Skeletal muscle tissue (tissue), 4 donors: ENCODE measurements around the gene ANKMY1. TPM values are rescaled to one million over a fixed set of nuclear protein-coding genes. Genes with fewer than 3 reads are reported as not detected.
"Not testable (repeated sequence)": the region's sequence is repeated elsewhere in the genome, so short reads cannot be mapped to it uniquely, and the experiment has no call there.

Experiments used
- H3K27ac ChIP-seq: one replicate; pipeline ENCODE4 v1.7.0; 2013; ENCODE audit warnings: mild to moderate bottlenecking, low read depth, low read length, inconsistent platforms
- H3K27me3 ChIP-seq, 3 donors: one replicate each; pipeline ENCODE4 v1.7.0; 2013; ENCODE audit warnings: low read length in 3 of 3; ENCODE audit not compliant: control insufficient read depth in 3 of 3, insufficient read depth in 3 of 3
- H3K36me3 ChIP-seq, 3 donors: one replicate each; pipeline ENCODE4 v1.7.0; 2013; ENCODE audit warnings: low read length in 3 of 3; ENCODE audit not compliant: control insufficient read depth in 3 of 3, insufficient read depth in 3 of 3
- H3K4me1 ChIP-seq, 3 donors: one replicate each; pipeline ENCODE4 v1.7.0; 2013; ENCODE audit warnings: low read length in 3 of 3, mild to moderate bottlenecking in 3 of 3; ENCODE audit not compliant: control insufficient read depth in 3 of 3, insufficient read depth in 3 of 3
- H3K4me3 ChIP-seq, 3 donors: one replicate each; pipeline ENCODE4 v1.7.0; 2013; ENCODE audit warnings: low read length in 3 of 3
- H3K9ac ChIP-seq, 3 donors: one replicate each; pipeline ENCODE4 v1.7.0; 2013; ENCODE audit warnings: low read length in 3 of 3, mild to moderate bottlenecking in 3 of 3, moderate library complexity in 2 of 3, low read depth in 1 of 3
- H3K9me3 ChIP-seq, 3 donors: one replicate each; pipeline ENCODE4 v1.7.0; 2013; ENCODE audit warnings: low read length in 3 of 3; ENCODE audit not compliant: control insufficient read depth in 3 of 3
- total RNA-seq: library from RNA; depleted of rRNA; stranded (reverse); fragments of >200 nt; gene quantifications from one replicate; pipeline ENCODE4 v1.2.3, GENCODE V29; 2014
- donor health status: Osteomylitis.

The ANKMY1 gene
- total RNA-seq, 1 donor from 2014 or later, result 5.2 TPM

- peaks cover 19 to 29% (median 25%) of the 10 kb centered on the region in 3 donors for H3K4me1 ChIP-seq
- H3K9me3 ChIP-seq, result no peaks in the 10 kb centered on the region
- H3K9ac ChIP-seq, result no peak overlapping the region
- no peak overlapping the region for H3K27ac ChIP-seq
- peaks cover 9 to 10% (median 9%) of the 10 kb centered on the region in 3 donors for H3K36me3 ChIP-seq
- H3K27me3 ChIP-seq, result no peaks in the 10 kb centered on the region
- no peak overlapping the region for H3K4me3 ChIP-seq
Measured at GRCh38 chr2:240555541-240556250, 2.1 kb downstream of the ANKMY1 start.

- Histone ChIP-seq H3K9ac (no peak overlapping the region), H3K9me3 (no peaks in the 10 kb centered on the region), H3K4me1 (peaks cover 17 to 28% (median 23%) of the 10 kb centered on the region in 3 donors), H3K4me3 (no peak overlapping the region), H3K36me3 (peaks cover 9 to 10% (median 9%) of the 10 kb centered on the region in 3 donors), H3K27ac (no peak overlapping the region), H3K27me3 (no peaks in the 10 kb centered on the region)
Measured at GRCh38 chr2:240554767-240555493, 2.9 kb downstream of the ANKMY1 start.

- Histone ChIP-seq H3K27me3 (no peaks in the 10 kb centered on the region), H3K36me3 (peaks cover 9 to 10% (median 9%) of the 10 kb centered on the region in 3 donors), H3K27ac (no peak overlapping the region), H3K9ac (no peak overlapping the region), H3K4me1 (peaks cover 11 to 19% (median 16%) of the 10 kb centered on the region in 3 donors), H3K4me3 (no peak overlapping the region), H3K9me3 (no peaks in the 10 kb centered on the region)
Measured at GRCh38 chr2:240553956-240554480, 3.8 kb downstream of the ANKMY1 start.

GRCh38 chr2:240551811-240552210 lies 6.0 kb downstream of the ANKMY1 start:
- Histone ChIP-seq H3K4me1 (peaks cover 0 to 4% (median 0%) of the 10 kb centered on the region in 3 donors), H3K9ac (no peak overlapping the region), H3K36me3 (peaks cover 9 to 10% (median 9%) of the 10 kb centered on the region in 3 donors), H3K27me3 (no peaks in the 10 kb centered on the region), H3K4me3 (no peak overlapping the region), H3K27ac (no peak overlapping the region), H3K9me3 (no peaks in the 10 kb centered on the region)

- Histone ChIP-seq H3K4me3 (no peak overlapping the region), H3K4me1 (peaks cover 0 to 4% (median 0%) of the 10 kb centered on the region in 3 donors), H3K36me3 (peaks cover 9 to 10% (median 9%) of the 10 kb centered on the region in 3 donors), H3K27ac (no peak overlapping the region), H3K9ac (no peak overlapping the region), H3K9me3 (no peaks in the 10 kb centered on the region), H3K27me3 (no peaks in the 10 kb centered on the region)
Measured at GRCh38 chr2:240551288-240551687, 6.5 kb downstream of the ANKMY1 start.

- H3K27me3 ChIP-seq, result no peaks in the 10 kb centered on the region
- H3K36me3 ChIP-seq, result peaks cover 2 to 12% (median 9%) of the 10 kb centered on the region in 3 donors
- H3K9ac ChIP-seq, result no peak overlapping the region
- H3K4me3 ChIP-seq, result no peak overlapping the region
- H3K27ac ChIP-seq, result no peak overlapping the region
- H3K4me1 ChIP-seq, result no peaks in the 10 kb centered on the region
- H3K9me3 ChIP-seq, result no peaks in the 10 kb centered on the region
Measured at GRCh38 chr2:240539906-240540305, 17.9 kb downstream of the ANKMY1 start.

GRCh38 chr2:240539101-240539500 lies 18.7 kb downstream of the ANKMY1 start:
- peaks cover 2 to 12% (median 9%) of the 10 kb centered on the region in 3 donors for H3K36me3 ChIP-seq
- H3K9me3 ChIP-seq, H3K27me3 ChIP-seq, H3K4me1 ChIP-seq, H3K4me3 ChIP-seq, H3K27ac ChIP-seq, H3K9ac ChIP-seq: not testable (repeated sequence)

GRCh38 chr2:240538031-240538780 lies 19.6 kb downstream of the ANKMY1 start:
- Histone ChIP-seq H3K9me3 (no peaks in the 10 kb centered on the region), H3K27me3 (no peaks in the 10 kb centered on the region), H3K4me1 (no peaks in the 10 kb centered on the region), H3K36me3 (peaks cover 2 to 12% (median 12%) of the 10 kb centered on the region in 3 donors), H3K4me3 (no peak overlapping the region), H3K27ac (no peak overlapping the region), H3K9ac (no peak overlapping the region)

- H3K36me3 ChIP-seq, result peaks cover 13 to 25% (median 15%) of the 10 kb centered on the region in 3 donors
Measured at GRCh38 chr2:240532031-240532775, 25.6 kb downstream of the ANKMY1 start.

More at GRCh38 chr2:240532031-240532775, 25.6 kb downstream of the ANKMY1 start:
- Histone ChIP-seq H3K9ac (no peak overlapping the region), H3K9me3 (peaks cover 0 to 8% (median 0%) of the 10 kb centered on the region in 3 donors), H3K27ac (no peak overlapping the region), H3K27me3 (no peaks in the 10 kb centered on the region), H3K4me1 (no peaks in the 10 kb centered on the region), H3K4me3 (no peak overlapping the region)
